Heart left ventricle (tissue), 13 donors: ENCODE measurements around the gene ALK.

Experiments
- POLR2A ChIP-seq, 2 donors: fragments of 450-650 bp; IDR thresholded peaks; one replicate each; pipeline ENCODE4 v1.6.1; 2017; ENCODE audit warnings: antibody characterized with exemption in 2 of 2, mild to moderate bottlenecking in 2 of 2, moderate library complexity in 2 of 2
- TF ChIP-seq, protein P1 (sequence below), 12 donors: fragments of 200-600 bp; sonication (generic) in 4 of 12; IDR thresholded peaks; one replicate each; pipeline versions ENCODE4 v1.5.0 to v1.8.0; 2018 to 2022; ENCODE audit warnings: antibody characterized with exemption in 12 of 12, mild to moderate bottlenecking in 5 of 12
- donor health status: ischemic (EF 13 %, LVEDD 7.1; RV severe dilation, severe dysfunction).
- donor health status: DM: no; HTN: yes; CAD: no.
- donor health status: DM: no; HTN: no; CAD: no.
- donor health status: ischemic (EF 25% LVEDD 6.9; RV normal size, moderate dysfunction).
- donor health status: ischemic (EF 25% LVEDD 5.7; RV mildly dilated, moderate dysfunction).
- donor health status: ischemic (EF 35%, LVEDD 5.7; RV mildly dilated, moderate dysfunction).
- donor health status: nonischemic (EF 11% LVEDD 7.7; RV severe dilation, severe dysfunction).
- donor health status: DM: yes; HTN: yes; CAD: no.
- donor health status: PGD.
- donor health status: ischemic (EF 29% LVEDD 5.4; RV normal size, mild dysfunction).
- donor health status: nonischemic (EF 23%, LVEDD 6.1; RV moderate dilation, normal function).

DNA sequence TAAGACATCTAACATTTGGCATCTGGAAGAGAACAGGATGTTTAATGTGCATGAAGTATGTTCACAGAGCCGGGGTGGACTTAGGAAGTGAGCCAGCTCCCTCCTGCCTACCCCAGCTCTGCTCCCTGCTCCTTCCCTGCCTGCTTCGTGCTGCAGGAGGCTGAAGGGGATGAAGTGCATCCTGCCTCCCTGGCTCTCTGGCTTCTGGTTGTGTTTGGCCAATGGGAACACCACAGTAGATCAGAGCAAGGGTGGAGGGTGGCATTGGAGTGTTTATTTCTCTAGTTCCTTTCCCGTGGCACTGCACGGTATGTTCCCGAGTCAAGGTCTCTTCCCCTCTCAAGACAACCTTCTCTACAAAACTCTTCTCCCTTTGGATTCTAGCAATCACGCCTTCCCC, 426.3 kb downstream of the ALK start:
- TF ChIP-seq, protein P1, sequence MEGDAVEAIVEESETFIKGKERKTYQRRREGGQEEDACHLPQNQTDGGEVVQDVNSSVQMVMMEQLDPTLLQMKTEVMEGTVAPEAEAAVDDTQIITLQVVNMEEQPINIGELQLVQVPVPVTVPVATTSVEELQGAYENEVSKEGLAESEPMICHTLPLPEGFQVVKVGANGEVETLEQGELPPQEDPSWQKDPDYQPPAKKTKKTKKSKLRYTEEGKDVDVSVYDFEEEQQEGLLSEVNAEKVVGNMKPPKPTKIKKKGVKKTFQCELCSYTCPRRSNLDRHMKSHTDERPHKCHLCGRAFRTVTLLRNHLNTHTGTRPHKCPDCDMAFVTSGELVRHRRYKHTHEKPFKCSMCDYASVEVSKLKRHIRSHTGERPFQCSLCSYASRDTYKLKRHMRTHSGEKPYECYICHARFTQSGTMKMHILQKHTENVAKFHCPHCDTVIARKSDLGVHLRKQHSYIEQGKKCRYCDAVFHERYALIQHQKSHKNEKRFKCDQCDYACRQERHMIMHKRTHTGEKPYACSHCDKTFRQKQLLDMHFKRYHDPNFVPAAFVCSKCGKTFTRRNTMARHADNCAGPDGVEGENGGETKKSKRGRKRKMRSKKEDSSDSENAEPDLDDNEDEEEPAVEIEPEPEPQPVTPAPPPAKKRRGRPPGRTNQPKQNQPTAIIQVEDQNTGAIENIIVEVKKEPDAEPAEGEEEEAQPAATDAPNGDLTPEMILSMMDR (IDR thresholded peaks at IDR 0.05) = no peak
- TF ChIP-seq POLR2A (IDR thresholded peaks at IDR 0.05) = no peak
